ELF-1 (cell line): ENCODE data around the gene TP53BP2.
"Not testable (repeated sequence)": the region's sequence is repeated elsewhere in the genome, so short reads cannot be mapped to it uniquely, and the experiment has no call there.

Source experiments
- DNase-seq: peaks from one replicate; pipeline ENCODE4 v3.0.0-alpha.2; 2016; ENCODE audit warnings: low read depth, low spot score

Gene TP53BP2

DNA sequence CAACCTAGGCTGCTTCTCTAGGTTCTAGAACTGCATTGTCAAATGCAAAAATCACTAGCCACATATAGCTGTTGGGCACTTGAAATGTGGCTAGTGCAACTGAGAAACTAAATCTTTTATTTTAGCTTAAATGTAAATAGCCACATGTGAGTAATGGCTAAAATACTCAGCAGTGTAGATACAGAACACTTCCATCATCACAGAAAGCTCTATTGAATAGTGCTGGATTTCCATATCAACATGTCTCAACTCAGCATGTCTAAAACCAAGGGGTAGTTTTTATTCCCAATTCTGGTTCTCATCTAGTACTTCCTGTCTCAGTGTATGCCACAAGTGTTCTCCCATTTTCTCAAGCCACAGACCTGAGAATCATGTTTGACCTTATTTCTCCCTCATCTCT lies 7.5 kb upstream of the TP53BP2 start:
- DNase-seq: no peak

GRCh38 chr1:223852337-223852736 lies 6.6 kb upstream of the TP53BP2 start:
- DNase-seq: no peak

- DNase-seq: no peak
Observed at GRCh38 chr1:223849352-223850254, 3.9 kb upstream of the TP53BP2 start.

DNA sequence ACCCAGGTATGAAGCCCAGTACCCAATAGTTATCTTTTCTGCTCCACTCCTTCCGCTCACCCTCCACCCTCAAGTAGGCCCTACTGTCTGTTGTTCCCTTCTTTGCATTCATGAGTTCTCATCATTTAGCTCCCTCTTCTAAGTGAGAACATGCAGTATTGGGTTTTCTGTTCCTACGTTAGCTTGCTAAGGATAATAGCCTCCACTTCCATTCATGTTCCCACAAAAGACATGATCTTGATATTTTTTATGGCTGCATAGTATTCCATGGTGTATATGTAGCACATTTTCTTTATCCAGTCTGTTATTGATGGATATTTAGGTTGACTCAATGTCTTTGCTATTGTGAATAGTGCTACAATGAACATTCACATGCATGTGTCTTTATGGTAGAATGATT lies 2.8 kb upstream of the TP53BP2 start:
- DNase-seq: no peak

GRCh38 chr1:223847781-223848345 lies 2.1 kb upstream of the TP53BP2 start:
- DNase-seq: no peak

- DNase-seq: peak; percentile 62
Observed at GRCh38 chr1:223845037-223845809, 524 bp downstream of the TP53BP2 start.

DNA sequence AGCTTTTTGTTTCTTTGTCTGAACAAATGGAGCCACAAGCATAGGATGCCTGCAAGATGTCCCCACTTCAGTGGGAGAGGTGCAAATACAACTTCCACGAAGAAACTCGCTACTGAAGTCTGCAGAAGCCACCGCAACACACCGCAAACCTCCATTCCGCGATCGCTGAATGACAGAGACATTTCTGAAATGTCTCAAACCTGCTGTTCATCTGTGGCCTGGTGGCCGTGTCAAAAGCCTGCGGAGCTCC lies 1.0 kb downstream of the TP53BP2 start:
- DNase-seq: no peak

- no peak for DNase-seq
Observed at GRCh38 chr1:223843934-223844786, 1.6 kb downstream of the TP53BP2 start.

DNA sequence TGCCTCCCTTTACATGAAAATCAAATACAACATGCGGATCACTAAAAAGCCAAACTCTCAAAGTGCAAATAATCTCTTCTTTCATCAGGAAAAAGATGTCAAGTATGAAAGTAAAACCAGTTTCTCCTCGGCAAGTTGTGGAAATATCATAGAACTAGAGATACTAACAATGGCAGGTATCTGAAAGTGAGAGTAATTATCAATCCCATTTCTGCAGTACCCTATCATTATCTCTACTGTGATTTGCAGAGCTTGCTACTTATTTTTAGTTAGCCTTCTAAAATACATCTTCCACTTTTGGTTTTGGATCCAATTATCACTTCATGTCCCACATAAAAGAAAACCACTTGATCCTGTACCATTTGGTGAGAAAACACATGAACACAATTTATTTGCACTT lies 3.0 kb downstream of the TP53BP2 start:
- DNase-seq: no peak

- DNase-seq: not testable (repeated sequence)
Observed at GRCh38 chr1:223841977-223842623, 3.6 kb downstream of the TP53BP2 start.

- DNase-seq: no peak
Observed at GRCh38 chr1:223840254-223840653, 5.5 kb downstream of the TP53BP2 start.

- DNase-seq: no peak
Observed at GRCh38 chr1:223838125-223838854, 7.5 kb downstream of the TP53BP2 start.

- no peak for DNase-seq
Observed at GRCh38 chr1:223837687-223838086, 8.1 kb downstream of the TP53BP2 start.

DNA sequence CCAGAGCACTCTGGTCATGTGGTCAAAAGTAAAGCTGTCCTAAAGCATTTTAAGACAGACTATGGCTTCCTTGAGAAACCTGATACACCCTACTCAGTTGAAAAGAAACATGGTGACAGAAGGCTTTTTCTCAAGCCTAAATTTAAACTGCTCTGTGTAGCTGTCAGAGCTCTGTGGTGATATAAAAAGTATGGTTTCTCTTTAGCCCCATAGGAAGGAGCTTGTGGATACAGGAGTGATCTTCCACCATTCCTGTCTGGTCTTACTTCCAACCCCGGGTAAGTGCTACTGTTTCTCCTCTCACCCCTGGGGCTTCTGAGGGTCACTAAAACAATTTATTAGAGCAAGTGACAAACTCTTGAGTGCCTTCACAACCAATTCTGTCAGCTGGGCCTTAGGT lies 8.5 kb downstream of the TP53BP2 start:
- no peak for DNase-seq

DNA sequence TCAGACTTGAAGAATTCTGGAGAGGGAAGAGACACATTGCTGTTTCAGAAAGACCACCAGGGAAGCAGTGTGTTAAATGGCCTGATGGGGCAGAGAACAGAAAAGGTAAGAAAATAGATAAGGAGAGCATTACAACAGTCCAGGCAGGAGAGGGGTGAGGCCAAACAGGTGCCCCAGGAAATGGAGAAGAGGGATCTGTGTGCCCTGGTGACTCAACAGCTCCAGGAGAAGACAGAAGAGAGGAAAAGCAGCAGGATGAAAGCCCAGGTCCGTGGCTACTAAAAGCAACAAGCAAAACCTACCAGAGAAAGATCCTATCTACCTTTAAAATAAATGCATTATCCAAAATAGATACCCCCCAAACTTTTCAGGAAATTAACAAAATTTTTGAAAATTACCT lies 9.2 kb downstream of the TP53BP2 start:
- DNase-seq: no peak

- no peak for DNase-seq
Observed at GRCh38 chr1:223835754-223836153, 10.0 kb downstream of the TP53BP2 start.

- no peak for DNase-seq
Observed at GRCh38 chr1:223834660-223835263, 11.0 kb downstream of the TP53BP2 start.

DNA sequence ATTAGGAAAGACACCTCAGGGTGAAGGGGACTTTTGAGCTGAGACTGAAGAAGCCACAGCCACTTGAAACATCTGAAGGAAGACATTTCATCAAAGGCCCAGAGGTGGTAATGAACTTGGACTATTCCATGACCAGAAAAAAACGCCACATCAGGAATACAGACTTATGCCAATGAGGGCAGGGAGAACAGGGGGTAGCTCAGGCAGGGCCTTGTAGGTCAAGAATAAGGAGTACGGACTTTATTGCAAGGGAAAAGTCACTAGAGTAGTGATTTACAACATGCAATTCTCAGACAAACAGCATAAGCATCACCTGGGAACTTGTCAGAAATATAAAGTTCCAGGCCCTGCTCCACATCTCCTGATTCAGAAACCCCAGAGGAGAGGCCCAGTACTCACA lies 11.8 kb downstream of the TP53BP2 start:
- no peak for DNase-seq

DNA sequence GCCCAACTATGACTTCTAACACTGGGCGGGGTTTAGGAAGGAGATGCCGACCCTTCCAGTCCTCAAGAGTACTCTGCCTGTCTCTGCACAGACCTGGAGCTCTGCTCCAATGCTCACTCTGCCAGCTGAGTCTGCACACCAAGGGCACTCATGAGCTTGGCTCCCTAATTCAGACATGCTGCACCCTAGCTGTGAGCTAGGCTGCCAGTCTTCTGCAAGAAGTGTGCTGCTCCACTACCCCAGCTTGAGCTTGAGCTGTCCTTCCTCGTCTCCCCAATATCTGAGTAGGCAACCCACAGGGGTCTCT lies 13.2 kb downstream of the TP53BP2 start:
- DNase-seq: no peak
